Activated naive CD4-positive, alpha-beta T cell (primary cell): Measurements from ENCODE around the gene INSYN2B.

Experiments
- DNase-seq, 4 experiments: peaks; one replicate each; lab custom pipeline; 2025; lab: John Stamatoyannopoulos, UW

INSYN2B gene

DNA sequence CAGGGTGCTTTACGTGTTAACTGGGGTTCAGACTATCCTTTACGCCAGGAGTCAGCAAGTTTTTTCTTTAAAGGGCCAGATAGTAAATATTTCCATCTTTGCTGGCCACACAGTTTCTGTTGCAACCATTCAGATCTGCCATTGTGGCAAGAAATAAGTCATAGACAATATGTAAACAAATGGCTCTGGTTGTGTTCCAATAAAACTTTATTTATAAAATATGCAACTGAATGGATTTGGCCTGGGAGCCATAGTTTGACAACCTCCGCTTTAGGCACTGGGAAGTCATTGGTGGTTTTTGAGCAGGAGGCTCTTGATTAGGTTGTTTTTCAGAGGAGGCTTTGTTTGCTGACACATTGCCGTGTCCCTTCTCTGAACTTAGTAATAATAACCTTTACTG is 90.7 kb downstream of the INSYN2B start:
- DNase-seq: no peak

DNA sequence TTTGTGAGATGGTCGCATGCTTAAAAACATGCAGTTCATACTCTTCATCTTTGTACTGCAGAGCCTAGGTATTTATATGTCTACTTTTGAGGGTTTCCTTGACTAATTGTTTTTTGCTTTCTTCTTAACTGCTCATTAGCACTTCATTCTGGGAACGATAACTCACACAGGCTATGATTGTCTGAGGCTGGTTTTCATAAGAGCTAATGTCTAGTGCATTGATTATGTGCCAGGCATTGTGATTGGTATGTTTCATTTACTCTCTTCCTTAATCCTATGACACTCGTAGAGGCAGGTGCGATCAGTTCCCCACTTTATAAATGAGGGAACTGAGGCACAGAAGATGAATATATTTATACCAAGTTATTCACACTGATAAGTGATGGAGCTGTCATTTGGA is 93.6 kb downstream of the INSYN2B start:
- no peak for DNase-seq

DNA sequence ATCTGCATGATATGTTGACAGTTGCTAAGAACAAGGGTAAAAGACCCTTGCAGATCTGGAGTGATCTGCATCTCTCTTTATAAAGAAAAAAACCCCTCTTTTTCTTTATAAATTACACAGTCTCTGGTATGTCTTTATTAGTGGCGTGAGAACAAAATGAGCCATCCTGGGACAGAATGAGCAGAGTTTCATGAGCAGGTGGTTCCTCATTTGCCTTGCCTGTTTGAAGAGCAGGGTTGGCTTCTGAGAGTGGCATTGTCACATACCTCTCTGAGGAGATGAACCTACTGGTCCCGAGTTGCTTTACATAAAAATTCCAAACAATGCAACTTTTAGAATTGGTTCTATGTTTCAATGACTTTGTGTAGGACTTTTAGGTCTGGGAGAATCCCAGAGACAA is 94.3 kb downstream of the INSYN2B start:
- DNase-seq: no peak

DNA sequence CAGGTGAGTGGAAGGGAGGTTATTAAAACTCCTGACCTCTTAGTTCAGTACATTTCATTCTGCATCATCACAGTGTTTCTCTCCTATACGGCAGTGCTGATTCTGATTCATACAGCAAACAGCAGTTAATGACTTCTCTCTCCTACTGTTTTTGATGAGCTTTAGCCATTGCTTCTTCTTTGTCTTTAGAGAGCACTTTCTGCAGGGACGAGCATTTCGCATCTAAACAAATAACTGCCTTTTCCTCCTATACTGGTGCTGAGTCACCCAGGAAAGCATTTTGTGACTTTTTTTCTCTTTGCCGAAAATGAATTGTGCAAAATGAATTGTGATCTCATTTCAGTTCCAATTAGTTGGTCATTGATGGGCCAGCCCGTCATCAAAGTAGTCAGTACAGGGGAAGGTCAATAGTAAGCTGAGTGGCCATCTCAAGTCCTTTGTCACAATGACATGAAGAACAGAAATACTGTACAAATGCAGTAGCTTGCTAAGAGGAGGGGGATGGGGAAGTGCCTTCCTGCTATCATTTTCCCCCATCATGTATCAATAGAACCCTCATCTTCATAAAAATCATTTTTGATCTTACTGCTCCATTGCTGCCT is 98.5 kb downstream of the INSYN2B start:
- no peak for DNase-seq

DNA sequence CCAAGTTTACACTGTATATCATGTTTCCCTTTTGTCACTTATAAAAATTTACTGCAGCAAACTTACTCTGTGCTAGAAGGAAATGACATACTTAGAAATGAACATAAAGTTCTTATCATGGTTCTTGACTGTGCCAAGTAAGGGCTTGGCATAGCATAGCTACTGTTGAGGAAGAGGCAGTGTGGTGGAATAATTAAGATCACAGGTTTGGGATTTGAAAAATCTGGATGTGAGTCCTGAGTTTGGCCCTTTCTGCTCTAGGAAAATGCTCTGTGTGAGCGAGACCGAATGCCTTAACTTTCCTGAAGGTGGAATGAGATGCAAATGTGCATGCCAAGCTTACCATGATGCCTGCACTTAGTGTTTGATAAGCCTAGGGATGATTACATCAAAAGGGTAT is 99.5 kb downstream of the INSYN2B start:
- no peak for DNase-seq

- DNase-seq: no peak
Observed at GRCh38 chr5:169880012-169880663, 100.2 kb downstream of the INSYN2B start.

GRCh38 chr5:169876386-169876785 is 103.9 kb downstream of the INSYN2B start:
- DNase-seq: no peak

GRCh38 chr5:169875731-169876130 is 104.6 kb downstream of the INSYN2B start:
- no peak for DNase-seq

GRCh38 chr5:169875091-169875728 is 105.1 kb downstream of the INSYN2B start:
- DNase-seq: no peak

- no peak for DNase-seq
Observed at GRCh38 chr5:169874621-169875020, 105.7 kb downstream of the INSYN2B start.

GRCh38 chr5:169873642-169874041 is 106.7 kb downstream of the INSYN2B start:
- DNase-seq: no peak

DNA sequence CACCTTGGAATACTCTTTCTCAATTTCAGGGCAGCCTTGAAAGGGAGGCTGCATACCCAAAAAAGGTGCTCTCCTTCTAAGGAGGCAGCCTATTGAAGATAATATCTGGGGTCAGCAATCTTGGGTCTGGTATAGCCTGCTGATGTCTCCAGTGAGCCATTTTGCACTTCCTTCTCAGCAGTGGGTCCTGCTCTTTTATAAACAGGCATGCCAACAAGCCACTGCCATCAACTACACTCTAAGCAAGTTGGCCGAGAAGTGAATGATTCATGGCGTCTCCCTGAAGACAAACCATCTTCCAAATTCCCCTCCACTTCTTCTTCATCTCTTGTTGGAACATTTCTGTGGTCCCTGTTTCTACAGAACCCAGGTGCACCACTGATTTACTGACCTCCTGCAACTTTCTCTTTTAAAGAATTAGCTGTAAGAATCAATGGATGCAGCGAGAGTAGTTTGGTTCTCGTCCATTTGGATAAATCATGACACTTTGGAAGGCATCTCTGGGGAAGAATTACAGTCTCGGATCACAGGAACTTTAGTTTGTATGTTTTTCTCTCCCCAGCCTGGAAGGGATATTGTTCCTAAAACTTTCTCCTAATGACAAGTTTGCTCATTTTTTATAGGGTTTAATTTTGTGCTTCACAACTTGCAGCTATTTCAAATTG is 108.3 kb downstream of the INSYN2B start:
- DNase-seq: no peak

DNA sequence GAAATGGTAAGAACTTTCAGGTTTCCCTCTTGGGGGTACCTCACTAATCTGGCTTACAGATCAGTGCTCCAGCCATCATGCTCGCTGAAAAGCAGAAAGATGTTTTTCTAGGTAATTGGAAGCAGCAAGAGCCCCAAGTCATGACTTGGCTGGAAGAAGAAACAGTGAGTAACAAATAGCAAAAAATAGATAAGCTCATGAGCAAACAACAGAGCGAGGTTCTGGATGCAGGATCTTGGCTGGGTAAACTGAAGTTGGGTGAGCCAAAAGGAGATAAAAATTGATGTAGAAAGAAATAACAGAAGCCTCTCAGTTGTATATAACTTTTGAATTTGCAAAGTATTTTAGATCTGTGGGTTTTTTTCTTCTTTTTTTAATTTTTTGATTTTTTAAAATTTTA is 110.1 kb downstream of the INSYN2B start:
- no peak for DNase-seq

GRCh38 chr5:169869066-169869465 is 111.2 kb downstream of the INSYN2B start:
- DNase-seq: no peak

DNA sequence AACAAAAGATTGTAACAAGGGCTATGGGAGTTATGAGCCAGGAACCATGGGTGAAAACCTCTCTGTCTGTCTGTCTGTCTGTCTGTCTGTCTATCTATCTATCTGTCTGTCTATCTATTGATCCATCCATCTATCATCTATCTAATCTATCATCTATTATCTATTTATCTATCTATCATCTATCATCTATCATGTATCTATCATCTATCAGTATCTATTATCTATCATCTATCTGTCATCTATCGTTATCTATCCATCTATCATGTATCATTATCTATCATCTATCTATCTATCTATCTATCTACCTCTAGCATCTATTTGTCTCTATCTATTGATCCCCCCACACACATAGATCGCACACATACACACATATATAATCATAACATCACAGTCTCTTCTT is 112.9 kb downstream of the INSYN2B start:
- no peak for DNase-seq

- DNase-seq: no peak
Observed at GRCh38 chr5:169864483-169864882, 115.8 kb downstream of the INSYN2B start.

- DNase-seq: no peak
Observed at GRCh38 chr5:169862391-169862811, 117.9 kb downstream of the INSYN2B start.

GRCh38 chr5:169861934-169862333 is 118.4 kb downstream of the INSYN2B start:
- DNase-seq: no peak

- DNase-seq: no peak
Observed at GRCh38 chr5:169861433-169861832, 118.9 kb downstream of the INSYN2B start.

- DNase-seq: no peak
Observed at GRCh38 chr5:169860585-169860984, 119.7 kb downstream of the INSYN2B start.

- no peak for DNase-seq
Observed at GRCh38 chr5:169856571-169856970, 123.7 kb downstream of the INSYN2B start.

DNA sequence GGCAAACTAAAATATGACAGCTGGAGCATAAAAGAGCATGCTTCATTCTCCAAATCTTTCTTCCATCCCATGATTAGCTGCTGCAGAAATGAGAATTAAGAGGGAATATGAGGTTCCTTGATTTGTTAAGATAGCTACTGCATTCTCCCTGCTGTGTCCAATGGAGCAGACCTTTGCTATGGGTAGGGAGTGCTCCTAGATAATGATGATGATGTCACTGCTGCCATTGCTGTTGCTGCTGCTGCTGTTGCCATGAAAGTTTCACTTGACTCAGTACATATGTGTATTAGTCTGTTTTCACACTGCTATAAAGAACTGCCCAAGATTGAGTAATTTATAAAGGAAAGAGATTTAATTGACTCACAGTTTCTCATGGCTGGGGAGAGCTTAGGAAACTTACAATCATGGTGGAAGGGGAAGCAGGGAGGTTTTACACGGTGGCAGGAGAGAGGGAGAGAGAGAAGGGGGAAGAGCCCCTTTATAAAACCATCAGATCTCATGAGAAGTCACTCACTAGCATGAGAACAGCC is 128.9 kb downstream of the INSYN2B start:
- DNase-seq: no peak

DNA sequence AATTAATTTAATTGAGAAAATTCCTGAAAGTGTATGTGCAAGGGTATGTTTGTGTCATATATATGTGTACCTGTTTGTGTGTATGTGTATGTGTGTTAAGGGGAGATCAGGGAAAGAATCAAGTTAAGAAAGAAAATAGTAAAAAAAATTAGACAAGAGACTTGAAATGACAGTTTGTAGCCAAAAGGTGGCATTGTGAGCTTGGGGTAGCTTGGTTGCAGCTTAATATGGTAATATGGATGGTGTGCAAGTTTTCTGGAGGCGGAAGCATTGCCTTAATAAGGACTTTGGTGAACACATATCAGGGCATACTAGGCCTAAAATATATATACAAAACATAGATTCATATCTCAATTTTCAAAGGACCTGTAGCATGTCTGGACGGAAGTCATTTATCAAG is 129.9 kb downstream of the INSYN2B start:
- DNase-seq: no peak
